ENCODE data around the gene ZDHHC17.

- no peak for TF ChIP-seq EP300 (IDR thresholded peaks at IDR 0.05)
- TF ChIP-seq POLR2A (IDR thresholded peaks at IDR 0.05): no peak
Observed at GRCh38 chr12:76764856-76765255, 941 bp downstream of the ZDHHC17 start.

Data from sigmoid colon (tissue), 4 donors.